ENCODE data around the gene SEMA6A. TPM values are rescaled to one million over a fixed set of nuclear protein-coding genes. Genes with fewer than 3 reads are reported as not detected.

The SEMA6A gene
- total RNA-seq, 6 experiments from 2014 or later, result 4.5 to 12.0 (median 8.4) TPM

DNA sequence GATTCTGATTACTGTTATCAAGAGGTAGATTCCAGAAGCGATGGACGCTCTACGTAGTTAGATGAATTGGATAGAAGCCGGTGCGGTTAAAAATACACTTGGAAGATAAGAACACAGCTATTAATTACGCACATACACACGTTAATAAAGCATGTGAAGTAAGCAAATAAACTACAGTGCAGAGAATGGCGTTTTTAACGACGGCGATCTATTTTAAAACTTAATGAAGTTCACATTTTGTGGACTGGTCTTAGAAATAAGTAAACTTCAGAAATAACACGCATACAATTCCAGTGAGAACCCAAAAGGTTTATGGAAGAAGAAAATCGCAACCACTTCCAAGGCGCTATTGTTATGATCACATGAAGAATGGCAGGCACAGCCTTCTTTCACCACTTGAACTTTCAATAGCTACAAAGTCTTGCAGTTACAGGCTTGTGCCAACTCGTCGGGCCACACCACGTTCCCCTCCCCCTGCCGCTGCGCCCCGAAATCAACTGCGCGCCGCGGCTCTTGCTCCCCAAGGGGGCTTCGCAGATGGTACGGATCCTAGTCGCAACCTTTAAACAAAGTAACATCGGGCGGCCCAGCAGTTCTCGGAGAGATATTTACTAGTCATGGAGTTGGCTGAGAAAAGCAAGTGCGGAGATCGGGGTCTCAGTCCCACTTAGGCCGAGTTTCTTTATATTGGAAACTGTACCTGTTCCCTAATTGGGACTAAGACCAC, 866 bp upstream of the SEMA6A start:
- WGBS (ENCODE audit: insufficient coverage, low coverage, low lambda C conversion rate, missing lambda C conversion rate), result 3% methylated on average over 32 of the region's 33 CpGs
- DNase-seq (no peak), ATAC-seq (no peak)
- Histone ChIP-seq H3K9me3 (no peaks in the 10 kb centered on the region), H3K27ac (peak overlapping the region in 2 of 3 donors; percentile 21), H3K36me3 (no peaks in the 10 kb centered on the region), H3K4me3 (peak overlapping the region; percentile 42 to 64 (median 58)), H3K4me1 (peaks cover 0 to 35% (median 9%) of the 10 kb centered on the region in 4 donors), H3K27me3 (peaks cover 0 to 31% of the 10 kb centered on the region in 2 donors)
- intact Hi-C loops (cut with DNase I), result loop anchor here in 1 of 2 donors (10.0 kb wide), 1 partner anchor 369 kb away; no protein-coding TSS in a partner anchor
- TF ChIP-seq, protein P1, sequence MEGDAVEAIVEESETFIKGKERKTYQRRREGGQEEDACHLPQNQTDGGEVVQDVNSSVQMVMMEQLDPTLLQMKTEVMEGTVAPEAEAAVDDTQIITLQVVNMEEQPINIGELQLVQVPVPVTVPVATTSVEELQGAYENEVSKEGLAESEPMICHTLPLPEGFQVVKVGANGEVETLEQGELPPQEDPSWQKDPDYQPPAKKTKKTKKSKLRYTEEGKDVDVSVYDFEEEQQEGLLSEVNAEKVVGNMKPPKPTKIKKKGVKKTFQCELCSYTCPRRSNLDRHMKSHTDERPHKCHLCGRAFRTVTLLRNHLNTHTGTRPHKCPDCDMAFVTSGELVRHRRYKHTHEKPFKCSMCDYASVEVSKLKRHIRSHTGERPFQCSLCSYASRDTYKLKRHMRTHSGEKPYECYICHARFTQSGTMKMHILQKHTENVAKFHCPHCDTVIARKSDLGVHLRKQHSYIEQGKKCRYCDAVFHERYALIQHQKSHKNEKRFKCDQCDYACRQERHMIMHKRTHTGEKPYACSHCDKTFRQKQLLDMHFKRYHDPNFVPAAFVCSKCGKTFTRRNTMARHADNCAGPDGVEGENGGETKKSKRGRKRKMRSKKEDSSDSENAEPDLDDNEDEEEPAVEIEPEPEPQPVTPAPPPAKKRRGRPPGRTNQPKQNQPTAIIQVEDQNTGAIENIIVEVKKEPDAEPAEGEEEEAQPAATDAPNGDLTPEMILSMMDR (IDR thresholded peaks at IDR 0.05), result no peak
- TF ChIP-seq POLR2A (IDR thresholded peaks at IDR 0.05), result no peak

DNA sequence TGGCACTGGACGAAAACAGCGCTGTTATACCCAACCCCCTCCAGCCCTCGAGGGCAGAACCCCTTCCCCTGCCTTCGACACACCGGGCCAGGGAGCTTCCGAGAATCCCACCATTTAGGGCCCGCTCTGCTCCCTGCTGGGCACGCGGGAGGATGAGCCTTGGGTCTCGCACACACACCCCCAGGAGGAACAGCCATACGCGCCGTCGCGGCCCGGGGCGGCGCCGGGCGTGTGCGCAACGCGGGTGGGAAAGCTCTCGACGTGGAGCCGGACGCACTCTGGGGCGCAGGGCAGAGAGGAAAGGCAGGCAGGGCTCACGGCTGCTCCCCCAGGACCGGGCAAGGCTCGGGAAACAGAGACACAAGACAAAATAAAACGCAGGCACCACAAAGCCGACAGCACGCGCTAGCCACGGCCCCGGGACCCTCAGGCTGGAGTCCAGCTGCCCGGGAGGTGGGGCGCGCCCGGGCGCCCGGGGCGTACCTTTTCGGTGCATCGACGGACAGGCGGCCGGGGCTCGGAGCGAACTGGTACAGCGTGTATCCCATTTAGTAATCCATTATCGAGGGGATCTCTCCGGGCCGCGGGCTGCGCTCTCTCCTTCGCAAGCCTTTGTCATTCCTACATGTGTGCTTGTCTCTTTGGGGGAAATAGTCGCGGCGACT, 789 bp downstream of the SEMA6A start:
- no peak for TF ChIP-seq POLR2A (IDR thresholded peaks at IDR 0.05)
- TF ChIP-seq, protein P1 (IDR thresholded peaks at IDR 0.05), result no peak
- DNase-seq (peak in 2 of 3 donors; percentile 27 to 55), ATAC-seq (no peak)
- H3K36me3 ChIP-seq, result no peaks in the 10 kb centered on the region
- peaks cover 0 to 35% (median 9%) of the 10 kb centered on the region in 4 donors for H3K4me1 ChIP-seq
- H3K4me3 ChIP-seq, result peak overlapping the region; percentile 42 to 64 (median 58)
- H3K27ac ChIP-seq, result peak overlapping the region; percentile 38 to 73 (median 53)
- no peaks in the 10 kb centered on the region for H3K9me3 ChIP-seq
- H3K27me3 ChIP-seq, result peaks cover 0 to 31% of the 10 kb centered on the region in 2 donors
- WGBS (ENCODE audit: insufficient coverage, low coverage, low lambda C conversion rate, missing lambda C conversion rate), result 1% methylated on average over 17 of the region's 61 CpGs
- intact Hi-C loops (cut with DNase I), result loop anchor here in 1 of 2 donors (10.0 kb wide), 1 partner anchor 371 kb away; no protein-coding TSS in a partner anchor

DNA sequence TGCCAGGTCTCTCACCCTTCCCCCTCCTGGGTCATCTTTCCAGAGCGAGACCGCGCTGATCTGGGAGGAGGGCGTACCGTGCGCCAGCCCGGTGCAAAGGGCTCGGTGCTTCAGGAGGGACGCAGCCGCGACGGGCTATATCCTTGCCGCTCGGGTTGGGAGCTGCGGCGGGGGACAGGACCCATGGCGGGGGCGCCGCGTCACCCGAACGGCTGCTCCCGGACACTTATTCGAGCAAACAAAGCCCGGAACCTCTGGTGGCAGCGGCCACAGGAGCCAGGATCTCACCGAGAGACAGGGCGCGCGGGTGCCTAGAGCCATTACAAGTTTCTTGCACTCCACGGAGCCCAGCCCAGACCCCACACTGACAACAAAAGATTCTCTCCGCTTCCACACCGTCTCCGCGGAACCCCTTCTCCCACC, 1.3 kb downstream of the SEMA6A start:
- intact Hi-C loops (cut with DNase I), result loop anchor here in 1 of 2 donors (10.0 kb wide), 1 partner anchor 372 kb away; no protein-coding TSS in a partner anchor
- H3K27ac ChIP-seq, result peak overlapping the region; percentile 38 to 73 (median 53)
- H3K4me3 ChIP-seq, result peak overlapping the region; percentile 42 to 64 (median 58)
- H3K27me3 ChIP-seq, result peaks cover 0 to 31% of the 10 kb centered on the region in 2 donors
- H3K4me1 ChIP-seq, result peaks cover 0 to 35% (median 9%) of the 10 kb centered on the region in 4 donors
- H3K9me3 ChIP-seq, result no peaks in the 10 kb centered on the region
- TF ChIP-seq, protein P1 (IDR thresholded peaks at IDR 0.05), result no peak
- TF ChIP-seq POLR2A (IDR thresholded peaks at IDR 0.05), result no peak
- DNase-seq (peak; percentile 35 to 55 (median 46)), ATAC-seq (peak; percentile 3 to 19 (median 8))
- 0% methylated on average over 2 of the region's 35 CpGs for WGBS (ENCODE audit: insufficient coverage, low coverage, low lambda C conversion rate, missing lambda C conversion rate)
- H3K36me3 ChIP-seq, result no peaks in the 10 kb centered on the region

DNA sequence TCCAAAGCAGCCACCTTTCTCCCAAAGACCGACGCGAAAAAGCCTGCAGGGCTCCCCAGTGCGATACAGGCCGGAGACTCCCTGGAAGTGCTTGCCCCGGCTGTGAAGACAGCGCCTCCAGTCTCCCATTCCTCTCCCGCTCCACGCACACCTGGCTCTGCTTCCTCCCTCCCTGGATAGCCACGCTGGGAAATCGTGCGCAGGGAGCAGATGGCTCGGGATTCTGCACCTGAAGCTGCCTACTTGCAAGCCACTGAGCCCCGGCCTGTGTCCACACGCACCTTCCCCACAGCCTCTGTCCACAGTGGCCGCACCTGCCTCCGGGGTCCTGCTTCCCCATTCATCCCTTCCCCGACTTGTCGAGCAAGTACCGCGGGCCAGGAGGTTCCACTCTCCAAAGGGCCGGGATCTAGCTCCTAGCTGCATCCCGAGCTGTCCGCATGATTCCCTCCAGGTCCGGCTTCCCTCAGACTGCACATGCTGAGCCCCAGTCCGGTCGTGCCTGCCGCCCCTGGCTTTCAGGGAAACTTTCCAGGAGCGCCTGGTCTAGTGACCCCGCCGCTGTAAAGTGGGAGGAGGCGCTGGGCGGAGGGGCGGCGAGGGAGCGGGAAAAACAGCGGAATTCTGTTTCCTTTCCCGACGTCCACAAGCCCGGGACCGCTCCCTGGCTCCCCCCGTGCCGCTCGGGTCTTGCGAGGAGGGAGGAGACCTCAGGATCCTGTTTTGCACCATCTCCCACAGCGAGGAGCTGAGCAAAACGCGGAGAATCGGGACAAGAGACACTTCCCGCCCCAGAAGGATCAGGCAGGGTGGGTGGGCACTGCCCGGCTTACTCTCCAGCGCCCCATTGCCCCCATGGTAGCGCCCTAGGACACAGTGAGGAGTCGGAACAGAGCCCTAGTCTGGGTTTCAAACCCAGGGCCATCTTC, 2.0 kb downstream of the SEMA6A start:
- Histone ChIP-seq H3K9me3 (no peaks in the 10 kb centered on the region), H3K36me3 (no peaks in the 10 kb centered on the region), H3K4me3 (peak overlapping the region; percentile 42 to 64 (median 58)), H3K27ac (peak overlapping the region; percentile 38 to 73 (median 53)), H3K27me3 (peaks cover 0 to 31% of the 10 kb centered on the region in 2 donors), H3K4me1 (peaks cover 0 to 35% (median 9%) of the 10 kb centered on the region in 4 donors)
- DNase-seq (peak; percentile 45 to 64 (median 59)), ATAC-seq (peak; percentile 2 to 22 (median 16))
- WGBS (ENCODE audit: insufficient coverage, low coverage, low lambda C conversion rate, missing lambda C conversion rate), result 6% methylated on average over 12 of the region's 54 CpGs
- TF ChIP-seq, protein P1 (IDR thresholded peaks at IDR 0.05), result no peak
- TF ChIP-seq POLR2A (IDR thresholded peaks at IDR 0.05), result no peak
- intact Hi-C loops (cut with DNase I), result loop anchor here in 1 of 2 donors (10.0 kb wide), 1 partner anchor 372 kb away; no protein-coding TSS in a partner anchor

Data from right lobe of liver (tissue), 6 donors.